ENCODE results near the gene SEMA5A. TPM values are rescaled to one million over a fixed set of nuclear protein-coding genes. Genes with fewer than 3 reads are reported as not detected.

SEMA5A gene
- total RNA-seq, 1 donor from 2014 or later, result 0.51 TPM

GRCh38 chr5:9339206-9339818 is 206.6 kb downstream of the SEMA5A start:
- peak; percentile 72 for TF ChIP-seq CTCF (IDR thresholded peaks at IDR 0.05; ENCODE audit: partially characterized antibody, unreplicated experiment)
- Mint-ChIP-seq H3K4me3 (ENCODE audit: unreplicated experiment) (no peak overlapping the region), H3K27me3 (ENCODE audit: unreplicated experiment) (no peaks in the 10 kb centered on the region)

GRCh38 chr5:9338796-9339195 is 207.1 kb downstream of the SEMA5A start:
- H3K4me3 Mint-ChIP-seq (ENCODE audit: unreplicated experiment), result no peak overlapping the region
- TF ChIP-seq CTCF (IDR thresholded peaks at IDR 0.05; ENCODE audit: partially characterized antibody, unreplicated experiment), result no peak
- H3K27ac Mint-ChIP-seq (ENCODE audit: unreplicated experiment), result no peak overlapping the region
- H3K36me3 Mint-ChIP-seq (ENCODE audit: unreplicated experiment), result no peaks in the 10 kb centered on the region
- H3K4me1 Mint-ChIP-seq (ENCODE audit: low read depth, unreplicated experiment), result no peaks in the 10 kb centered on the region
- DNase-seq, result no peak
- H3K27me3 Mint-ChIP-seq (ENCODE audit: unreplicated experiment), result no peaks in the 10 kb centered on the region
- H3K9me3 Mint-ChIP-seq (ENCODE audit: unreplicated experiment), result peaks cover 3% of the 10 kb centered on the region

More at GRCh38 chr5:9339206-9339818, 206.6 kb downstream of the SEMA5A start:
- no peaks in the 10 kb centered on the region for H3K36me3 Mint-ChIP-seq (ENCODE audit: unreplicated experiment)
- H3K27ac Mint-ChIP-seq (ENCODE audit: unreplicated experiment), result no peak overlapping the region
- no peaks in the 10 kb centered on the region for H3K4me1 Mint-ChIP-seq (ENCODE audit: low read depth, unreplicated experiment)
- DNase-seq, result peak; percentile 33
- peaks cover 3% of the 10 kb centered on the region for H3K9me3 Mint-ChIP-seq (ENCODE audit: unreplicated experiment)

GRCh38 chr5:9337928-9338595 is 207.8 kb downstream of the SEMA5A start:
- no peaks in the 10 kb centered on the region for H3K36me3 Mint-ChIP-seq (ENCODE audit: unreplicated experiment)
- DNase-seq, result no peak
- H3K9me3 Mint-ChIP-seq (ENCODE audit: unreplicated experiment), result peaks cover 3% of the 10 kb centered on the region
- TF ChIP-seq CTCF (IDR thresholded peaks at IDR 0.05; ENCODE audit: partially characterized antibody, unreplicated experiment), result no peak
- H3K4me1 Mint-ChIP-seq (ENCODE audit: low read depth, unreplicated experiment), result no peaks in the 10 kb centered on the region
- H3K27me3 Mint-ChIP-seq (ENCODE audit: unreplicated experiment), result no peaks in the 10 kb centered on the region
- H3K27ac Mint-ChIP-seq (ENCODE audit: unreplicated experiment), result no peak overlapping the region
- no peak overlapping the region for H3K4me3 Mint-ChIP-seq (ENCODE audit: unreplicated experiment)

GRCh38 chr5:9335754-9336495 is 209.9 kb downstream of the SEMA5A start:
- peaks cover 3% of the 10 kb centered on the region for H3K9me3 Mint-ChIP-seq (ENCODE audit: unreplicated experiment)
- H3K27ac Mint-ChIP-seq (ENCODE audit: unreplicated experiment), result no peak overlapping the region
- no peak for DNase-seq
- no peaks in the 10 kb centered on the region for H3K27me3 Mint-ChIP-seq (ENCODE audit: unreplicated experiment)
- H3K4me3 Mint-ChIP-seq (ENCODE audit: unreplicated experiment), result no peak overlapping the region
- no peaks in the 10 kb centered on the region for H3K36me3 Mint-ChIP-seq (ENCODE audit: unreplicated experiment)
- H3K4me1 Mint-ChIP-seq (ENCODE audit: low read depth, unreplicated experiment), result no peaks in the 10 kb centered on the region
- no peak for TF ChIP-seq CTCF (IDR thresholded peaks at IDR 0.05; ENCODE audit: partially characterized antibody, unreplicated experiment)

GRCh38 chr5:9335269-9335668 is 210.6 kb downstream of the SEMA5A start:
- no peaks in the 10 kb centered on the region for H3K4me1 Mint-ChIP-seq (ENCODE audit: low read depth, unreplicated experiment)
- TF ChIP-seq CTCF (IDR thresholded peaks at IDR 0.05; ENCODE audit: partially characterized antibody, unreplicated experiment), result no peak
- H3K4me3 Mint-ChIP-seq (ENCODE audit: unreplicated experiment), result no peak overlapping the region
- no peak for DNase-seq
- H3K27ac Mint-ChIP-seq (ENCODE audit: unreplicated experiment), result no peak overlapping the region
- peaks cover 3% of the 10 kb centered on the region for H3K9me3 Mint-ChIP-seq (ENCODE audit: unreplicated experiment)
- H3K27me3 Mint-ChIP-seq (ENCODE audit: unreplicated experiment), result no peaks in the 10 kb centered on the region
- H3K36me3 Mint-ChIP-seq (ENCODE audit: unreplicated experiment), result no peaks in the 10 kb centered on the region
